Neural crest cell (in vitro differentiated cells): ENCODE measurements around the gene HOXA11. TPM values are rescaled to one million over a fixed set of nuclear protein-coding genes. Genes with fewer than 3 reads are reported as not detected.

Source experiments
- DNase-seq: peaks from one replicate; pipeline ENCODE4 v3.0.0; 2021; ENCODE audit warnings: low read depth, mixed read lengths, low spot score
- H3K27ac Mint-ChIP-seq: one replicate; pipeline ENCODE4 v1.8.0; 2021; ENCODE audit warnings: mild to moderate bottlenecking, mixed read lengths; ENCODE audit not compliant: unreplicated experiment
- H3K27me3 Mint-ChIP-seq: 2 replicates; pipeline ENCODE4 v1.8.0; 2021; ENCODE audit warnings: low read depth, mild to moderate bottlenecking, mixed read lengths
- H3K36me3 Mint-ChIP-seq: 2 replicates; pipeline ENCODE4 v1.8.0; 2021; ENCODE audit warnings: low read depth, mild to moderate bottlenecking, mixed read lengths
- H3K4me1 Mint-ChIP-seq: 2 replicates; pipeline ENCODE4 v1.8.0; 2021; ENCODE audit warnings: mixed read lengths
- H3K4me3 Mint-ChIP-seq: one replicate; pipeline ENCODE4 v1.8.0; 2021; ENCODE audit warnings: mild to moderate bottlenecking, mixed read lengths
- H3K9me3 Mint-ChIP-seq: 2 replicates; pipeline ENCODE4 v1.8.0; 2021; ENCODE audit warnings: mixed read lengths
- CTCF ChIP-seq: fragments of 200-600 bp; sonication (generic); conservative IDR thresholded peaks from 2 replicates; pipeline ENCODE4 v1.5.0; 2021; ENCODE audit warnings: antibody characterized with exemption, mild to moderate bottlenecking
- total RNA-seq: library from RNA; stranded (reverse); gene quantifications from 2 replicates; pipeline ENCODE4 v1.2.1, GENCODE V29; 2021

The HOXA11 gene
- total RNA-seq, 1 donor from 2014 or later, result not detected

GRCh38 chr7:27184337-27185012 is 557 bp downstream of the HOXA11 start:
- no peak overlapping the region for H3K27ac Mint-ChIP-seq
- peaks cover 10% of the 10 kb centered on the region for H3K4me1 Mint-ChIP-seq

GRCh38 chr7:27183682-27184336 is 1.2 kb downstream of the HOXA11 start:
- DNase-seq, result no peak
- peaks cover 10% of the 10 kb centered on the region for H3K4me1 Mint-ChIP-seq
- no peaks in the 10 kb centered on the region for H3K9me3 Mint-ChIP-seq

More at GRCh38 chr7:27184337-27185012, 557 bp downstream of the HOXA11 start:
- Mint-ChIP-seq H3K9me3 (no peaks in the 10 kb centered on the region), H3K4me3 (peak overlapping the region; percentile 67), H3K27me3 (peaks cover 100% of the 10 kb centered on the region), H3K36me3 (peaks cover 5% of the 10 kb centered on the region)
- TF ChIP-seq CTCF, result no peak
- no peak for DNase-seq

DNA sequence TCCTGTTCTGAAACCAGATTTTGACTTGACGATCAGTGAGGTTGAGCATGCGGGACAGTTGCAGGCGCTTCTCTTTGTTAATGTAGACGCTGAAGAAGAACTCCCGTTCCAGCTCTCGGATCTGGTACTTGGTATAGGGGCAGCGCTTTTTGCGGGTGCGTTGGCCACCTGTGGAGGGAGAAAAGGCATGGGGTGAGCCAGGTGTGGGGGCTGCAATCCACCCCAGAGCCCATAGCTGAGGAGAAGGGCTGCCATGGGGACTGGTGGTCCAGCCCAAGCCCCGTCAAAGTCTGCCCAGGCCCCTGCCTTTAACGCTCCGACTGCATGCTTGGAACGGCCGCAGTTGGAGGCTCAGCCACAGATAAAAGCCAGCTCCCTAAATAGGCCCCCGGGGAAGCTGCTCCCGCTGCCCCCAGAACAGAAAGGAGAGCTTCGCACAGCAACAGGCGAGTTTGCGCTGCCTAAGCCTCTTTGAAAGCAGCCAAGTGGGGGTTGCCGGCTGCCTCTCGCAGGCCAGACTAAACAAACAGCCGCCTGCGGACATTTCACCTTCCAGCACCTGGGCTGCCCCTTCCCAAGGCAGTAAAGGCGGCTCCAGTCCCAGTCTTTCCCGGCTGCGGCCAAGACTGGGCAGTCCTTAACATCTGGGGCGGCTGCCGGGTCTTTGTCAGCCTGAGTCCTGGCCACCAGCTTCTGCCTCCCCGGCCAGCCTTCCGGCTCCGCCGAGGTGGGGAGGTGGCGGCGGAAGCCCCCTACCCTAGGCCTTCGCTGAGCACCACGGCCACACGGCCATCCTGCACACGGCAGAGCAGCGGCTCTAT is 2.0 kb downstream of the HOXA11 start:
- peak overlapping the region; percentile 0 for H3K4me3 Mint-ChIP-seq
- H3K9me3 Mint-ChIP-seq, result no peaks in the 10 kb centered on the region
- H3K27me3 Mint-ChIP-seq, result peaks cover 100% of the 10 kb centered on the region
- peaks cover 5% of the 10 kb centered on the region for H3K4me1 Mint-ChIP-seq
- TF ChIP-seq CTCF, result no peak
- no peak for DNase-seq
- peaks cover 5% of the 10 kb centered on the region for H3K36me3 Mint-ChIP-seq
- no peak overlapping the region for H3K27ac Mint-ChIP-seq

More at GRCh38 chr7:27183682-27184336, 1.2 kb downstream of the HOXA11 start:
- TF ChIP-seq CTCF, result no peak
- H3K4me3 Mint-ChIP-seq, result peak overlapping the region; percentile 67
- H3K27me3 Mint-ChIP-seq, result peaks cover 100% of the 10 kb centered on the region
- peaks cover 5% of the 10 kb centered on the region for H3K36me3 Mint-ChIP-seq
- no peak overlapping the region for H3K27ac Mint-ChIP-seq

- Mint-ChIP-seq H3K4me1 (peaks cover 5% of the 10 kb centered on the region), H3K27ac (no peak overlapping the region), H3K27me3 (peaks cover 100% of the 10 kb centered on the region), H3K4me3 (peak overlapping the region; percentile 0), H3K9me3 (no peaks in the 10 kb centered on the region), H3K36me3 (peaks cover 8% of the 10 kb centered on the region)
- no peak for TF ChIP-seq CTCF
- no peak for DNase-seq
Measured at GRCh38 chr7:27182285-27182841, 2.7 kb downstream of the HOXA11 start.

GRCh38 chr7:27181795-27182275 is 3.2 kb downstream of the HOXA11 start:
- Mint-ChIP-seq H3K9me3 (no peaks in the 10 kb centered on the region), H3K4me3 (no peak overlapping the region), H3K27me3 (peaks cover 100% of the 10 kb centered on the region), H3K36me3 (peaks cover 8% of the 10 kb centered on the region), H3K4me1 (peaks cover 5% of the 10 kb centered on the region), H3K27ac (no peak overlapping the region)
- TF ChIP-seq CTCF, result no peak
- DNase-seq, result no peak
